Measurements from ENCODE around the gene ALX4. TPM values are rescaled to one million over a fixed set of nuclear protein-coding genes. Genes with fewer than 3 reads are reported as not detected.

Gene ALX4
- total and polyA plus RNA-seq, 9 of the 15 experiments (the other 6 are each of a cell fraction or from before 2014, with no cell fraction given), result 0.07 to 1.2 (median 0.33) TPM

GRCh38 chr11:44269369-44270351 lies 40.3 kb downstream of the ALX4 start (continued):
- TF ChIP-seq ARID4B (CRISPR knock-in tag; IDR thresholded peaks at IDR 0.05) (no peak), LCOR (CRISPR knock-in tag; IDR thresholded peaks at IDR 0.05) (no peak), ZKSCAN3 (CRISPR knock-in tag; IDR thresholded peaks at IDR 0.05) (no peak), ARID1B (IDR thresholded peaks at IDR 0.05) (peak; percentile 100), KDM2B (CRISPR knock-in tag; IDR thresholded peaks at IDR 0.05) (no peak), MGA (IDR thresholded peaks at IDR 0.05) (no peak), TBL1XR1 (IDR thresholded peaks at IDR 0.05; ENCODE audit: low read length in 2 of 2) (peak in 1 of 2 experiments; percentile 76; a peak in 2 of 4 replicates), SMARCA5 (IDR thresholded peaks at IDR 0.05) (no peak), JUN (IDR thresholded peaks at IDR 0.05; ENCODE audit: borderline replicate concordance, low read depth, low read length) (peak; percentile 38; the same call in 1 of the 2 replicates), JUN (CRISPR knock-in tag; IDR thresholded peaks at IDR 0.05; ENCODE audit: borderline replicate concordance) (no peak), PCBP2 (IDR thresholded peaks at IDR 0.05; ENCODE audit: low read depth, low read length, poor library complexity, severe bottlenecking) (no peak)
